Ramos (cell line): Measurements from ENCODE around the gene MFAP2.
"Not testable (repeated sequence)": the region's sequence is repeated elsewhere in the genome, so short reads cannot be mapped to it uniquely, and the experiment has no call there.

ENCODE experiments used
- in situ Hi-C: fragments of 300-500 bp; cut with MboI; formaldehyde crosslinking; loops from one replicate; pipeline ENCODE4 v1.14.3; 2022; ENCODE audit warnings: low sequenced_read_pairs; ENCODE audit not compliant: unreplicated experiment

MFAP2 gene

DNA sequence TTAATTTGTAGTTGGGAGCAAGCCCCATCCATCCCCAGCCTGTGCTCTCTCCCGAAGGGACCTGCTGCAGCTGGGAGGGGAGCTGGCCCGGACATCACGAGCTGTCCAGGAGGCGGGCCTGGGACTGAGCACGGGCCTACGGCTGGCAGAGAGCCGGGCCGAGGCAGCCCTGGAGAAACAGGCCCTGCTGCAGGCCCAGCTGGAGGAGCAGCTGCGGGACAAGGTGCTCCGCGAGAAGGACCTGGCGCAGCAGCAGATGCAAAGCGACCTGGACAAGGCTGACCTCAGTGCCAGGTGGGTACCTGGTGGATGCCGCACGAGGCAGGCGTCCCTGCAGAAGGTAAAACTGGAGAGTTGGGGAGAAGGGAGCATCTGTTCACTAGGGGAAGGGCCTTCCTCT is 43.8 kb downstream of the MFAP2 start:
- in situ Hi-C loops, result not testable (repeated sequence)

DNA sequence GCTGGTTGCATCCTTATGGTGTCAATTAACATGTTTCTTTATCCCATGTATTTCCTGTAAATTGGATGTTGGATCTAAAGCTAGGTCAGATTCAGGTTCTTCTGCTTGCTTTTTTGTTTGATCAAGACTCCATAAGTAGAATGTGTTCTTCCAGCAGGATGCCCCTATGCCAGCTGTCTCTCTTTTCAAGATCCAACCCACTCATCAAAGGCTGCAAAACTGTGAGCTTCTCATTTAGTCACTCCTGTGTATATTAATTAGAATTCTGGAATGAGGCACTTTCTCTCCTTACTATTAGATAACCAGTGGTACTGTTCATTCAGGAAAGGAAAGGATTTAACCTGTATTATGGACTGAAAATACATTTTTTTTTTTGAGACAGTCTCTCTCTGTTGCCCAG is 46.5 kb downstream of the MFAP2 start:
- in situ Hi-C loops, result not testable (repeated sequence)

- in situ Hi-C loops, result not testable (repeated sequence)
Measured at GRCh38 chr1:16931206-16931934, 49.0 kb downstream of the MFAP2 start.

GRCh38 chr1:16929146-16930041 is 51.0 kb downstream of the MFAP2 start:
- in situ Hi-C loops, result not testable (repeated sequence)

- in situ Hi-C loops, result no loop called here
Measured at GRCh38 chr1:16927711-16928485, 52.5 kb downstream of the MFAP2 start.

DNA sequence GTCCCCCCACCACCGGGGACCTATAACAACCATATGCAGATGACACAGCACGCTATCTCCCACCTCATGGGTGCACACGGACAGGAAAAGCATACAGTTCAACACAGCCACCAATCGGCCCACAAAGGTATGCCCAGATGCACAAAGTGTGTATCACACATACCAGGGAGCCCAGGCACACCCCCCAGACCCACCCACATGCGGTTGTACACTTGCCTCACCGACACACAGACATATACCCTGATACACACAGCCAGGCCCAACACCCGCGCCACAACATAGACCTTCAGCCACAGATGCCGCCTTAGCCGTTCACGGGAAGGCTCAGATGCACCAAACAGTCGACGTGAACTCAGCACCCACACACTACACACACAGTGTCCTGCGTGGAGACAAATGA is 53.2 kb downstream of the MFAP2 start:
- in situ Hi-C loops, result no loop called here

DNA sequence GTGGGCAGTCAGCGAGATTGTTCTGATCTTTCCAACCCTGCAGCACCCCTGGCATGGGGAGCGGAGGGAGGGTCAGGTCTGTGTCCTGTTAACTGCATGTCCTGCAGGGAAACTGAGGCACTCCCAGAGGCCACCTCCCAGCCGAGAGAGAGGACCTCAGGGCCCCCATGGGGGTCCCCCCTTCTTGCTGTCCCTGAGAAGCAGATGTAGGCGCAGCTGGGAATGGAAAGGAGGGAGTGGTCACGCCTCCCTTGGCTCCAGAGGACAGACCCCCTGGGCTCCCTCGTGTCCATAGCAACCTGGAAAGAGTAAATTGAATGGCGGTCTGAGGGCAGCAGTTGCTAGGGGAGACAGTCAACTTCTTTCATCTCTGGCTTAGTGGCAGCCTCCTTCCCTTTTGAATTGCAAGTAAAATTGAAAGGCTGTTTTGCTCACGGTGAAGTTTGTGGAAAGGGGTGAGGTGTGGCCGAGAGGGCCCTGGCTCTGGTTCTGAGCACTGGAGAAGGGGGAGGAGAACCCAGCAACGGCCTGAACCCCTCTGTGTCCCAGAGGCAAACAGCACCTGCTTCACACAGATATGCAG is 53.8 kb downstream of the MFAP2 start:
- in situ Hi-C loops, result no loop called here

DNA sequence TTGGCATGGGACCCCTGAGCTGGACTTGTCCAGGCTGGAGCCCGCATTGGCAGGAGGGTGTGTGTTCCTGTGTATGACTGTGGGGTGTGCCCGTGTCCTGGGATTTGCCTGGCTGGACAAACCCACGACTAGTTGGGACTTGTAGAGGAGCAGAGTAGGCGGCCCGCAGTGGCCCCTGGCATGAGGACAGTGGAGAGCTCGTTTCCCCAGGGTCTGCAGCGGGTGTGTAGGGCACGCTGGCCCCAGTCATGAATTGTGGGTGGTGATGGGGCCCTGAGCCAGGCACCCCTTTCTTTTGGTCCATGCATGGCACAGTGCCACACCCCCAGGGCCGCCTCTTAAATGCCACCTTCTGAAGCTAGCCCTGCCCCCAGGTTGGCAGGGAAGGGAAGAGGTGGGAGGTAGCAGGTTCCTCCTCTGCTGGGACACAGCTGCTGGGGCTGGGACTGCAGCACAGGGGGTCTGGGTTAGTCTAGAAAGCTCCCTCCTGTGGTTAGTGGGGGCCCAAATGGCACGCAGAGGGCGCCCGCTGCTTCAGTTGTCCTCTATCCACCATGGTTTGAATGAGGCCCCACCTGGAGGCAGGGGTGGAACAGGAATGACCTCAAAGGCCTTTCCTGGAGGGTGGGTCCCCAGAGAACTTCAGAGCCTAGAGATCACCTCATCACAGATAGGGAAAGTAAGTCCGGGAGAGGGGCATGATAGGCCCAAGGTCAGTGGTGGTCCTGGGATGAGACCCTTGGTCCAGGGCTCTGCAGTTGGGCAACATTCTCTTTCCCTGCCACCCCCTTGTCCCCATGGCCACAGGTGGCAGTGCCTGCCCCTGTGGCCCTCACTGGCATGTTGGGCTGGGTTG is 54.6 kb downstream of the MFAP2 start:
- in situ Hi-C loops, result no loop called here

DNA sequence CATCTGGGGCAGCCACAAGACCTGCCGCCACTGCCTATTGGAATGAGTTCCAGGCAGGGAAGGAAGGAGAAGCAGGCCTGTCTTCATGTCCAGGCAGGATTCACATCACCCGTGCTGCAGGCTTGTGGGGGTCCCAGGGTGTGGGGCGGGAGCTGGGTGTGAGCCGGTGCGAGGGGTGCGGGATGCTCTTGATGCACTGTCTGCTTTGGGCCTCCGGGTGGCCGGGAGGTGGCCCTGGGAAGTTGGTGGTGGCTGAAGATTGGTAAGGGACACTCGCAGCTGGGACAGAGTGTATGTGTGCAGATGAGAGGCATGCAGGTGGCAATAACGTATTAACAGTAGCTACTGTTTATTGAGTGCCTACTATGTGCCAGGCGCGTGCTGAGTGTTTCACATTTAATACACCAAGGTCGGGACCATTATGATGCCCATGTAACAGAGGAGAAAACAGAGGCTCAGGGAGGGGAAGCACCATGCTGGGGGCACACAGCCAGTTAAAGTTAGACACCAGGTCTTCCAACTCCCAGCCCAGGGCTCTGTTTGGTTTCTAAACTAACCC is 55.4 kb downstream of the MFAP2 start:
- in situ Hi-C loops, result no loop called here
